Activated CD4-positive, alpha-beta memory T cell treated with anti-CD3 and anti-CD28 coated beads for 36 hours (primary cell): ENCODE measurements around the gene RORB. TPM values are rescaled to one million over a fixed set of nuclear protein-coding genes. Genes with fewer than 3 reads are reported as not detected.

Experiments used
- CTCF ChIA-PET: fragments of 350-600 bp; sonication (Branson Sonifier 250); formaldehyde crosslinking; loops from one replicate; lab custom pipeline; 2021; ENCODE audit warnings: antibody characterized with exemption, inconsistent platforms; lab: Charles Lee
- POLR2A ChIA-PET: fragments of 350-600 bp; sonication (Branson Sonifier 250); formaldehyde crosslinking; loops from one replicate; lab custom pipeline; 2021; ENCODE audit warnings: antibody characterized with exemption; lab: Charles Lee
- DNase-seq: peaks from one replicate; pipeline ENCODE4 v3.0.0-alpha.2; 2020
- H3K27ac Mint-ChIP-seq: one replicate; pipeline ENCODE4 v1.8.0; 2021; ENCODE audit warnings: mixed read lengths
- H3K27me3 Mint-ChIP-seq: one replicate; pipeline ENCODE4 v1.8.0; 2021; ENCODE audit warnings: mixed read lengths
- H3K36me3 Mint-ChIP-seq: one replicate; pipeline ENCODE4 v1.8.0; 2021; ENCODE audit warnings: mixed read lengths
- H3K4me1 Mint-ChIP-seq: one replicate; pipeline ENCODE4 v1.8.0; 2021; ENCODE audit warnings: low read depth, mixed read lengths
- H3K4me3 Mint-ChIP-seq: one replicate; pipeline ENCODE4 v1.8.0; 2021; ENCODE audit warnings: mild to moderate bottlenecking, mixed read lengths
- H3K9me3 Mint-ChIP-seq: one replicate; pipeline ENCODE4 v1.8.0; 2021; ENCODE audit warnings: mixed read lengths
- intact Hi-C: fragments of 100-400 bp; cut with micrococcal nuclease; formaldehyde crosslinking; loops from one replicate; pipeline ENCODE4 v1.15.1; 2023
- total RNA-seq, 2 experiments: library from RNA; stranded (reverse); gene quantifications; one replicate each; pipeline ENCODE4 v1.2.3, GENCODE V29; 2021

Gene RORB
- total RNA-seq, 2 experiments from 2014 or later = 0.02 to 0.07 TPM

DNA sequence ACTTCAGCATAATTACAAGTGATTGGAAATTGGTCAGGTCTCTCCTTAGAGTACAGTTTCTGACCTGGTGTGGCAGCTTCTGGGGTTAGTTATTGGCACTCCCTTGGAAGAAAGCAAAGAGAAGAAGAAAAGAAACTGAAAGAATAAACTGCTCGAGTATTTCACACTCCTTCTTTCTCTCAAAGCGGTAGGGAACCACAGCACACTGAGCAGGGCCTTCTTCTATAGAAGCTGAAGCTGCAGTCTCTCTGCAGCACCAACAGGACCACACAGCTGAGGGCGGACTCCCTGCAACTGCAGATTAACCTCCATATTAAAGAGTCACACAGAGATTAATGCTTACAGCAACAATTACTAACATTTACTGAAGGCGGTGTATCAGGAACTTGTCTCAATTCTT lies 238.6 kb downstream of the RORB start:
- Mint-ChIP-seq H3K4me1 (no peaks in the 10 kb centered on the region), H3K27ac (no peak overlapping the region), H3K27me3 (no peaks in the 10 kb centered on the region), H3K36me3 (no peaks in the 10 kb centered on the region), H3K4me3 (no peak overlapping the region), H3K9me3 (no peaks in the 10 kb centered on the region)
- no peak for DNase-seq
- POLR2A ChIA-PET = no interaction called here
- CTCF ChIA-PET = no interaction called here
- intact Hi-C loops = no loop called here

DNA sequence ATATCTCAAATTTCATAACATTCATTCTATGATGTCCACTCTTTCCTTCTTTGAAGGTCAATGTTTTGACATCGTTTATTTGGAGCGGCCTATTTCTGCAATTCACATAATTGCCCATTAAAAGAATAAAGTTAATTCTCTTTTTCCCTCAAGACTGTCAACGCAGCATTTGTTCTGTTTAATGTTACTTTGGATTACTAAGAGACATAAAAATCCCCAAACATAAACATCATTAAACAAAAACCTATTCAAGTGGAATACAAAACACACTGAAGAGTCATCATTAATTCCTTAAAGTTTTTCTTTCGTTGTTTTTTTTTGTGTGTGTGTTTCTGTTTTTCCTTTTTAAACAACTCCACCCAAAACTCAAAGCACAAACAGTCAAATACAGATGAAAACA lies 239.5 kb downstream of the RORB start:
- intact Hi-C loops = no loop called here
- no peak for DNase-seq
- CTCF ChIA-PET = no interaction called here
- no peaks in the 10 kb centered on the region for H3K36me3 Mint-ChIP-seq
- POLR2A ChIA-PET = no interaction called here
- no peaks in the 10 kb centered on the region for H3K9me3 Mint-ChIP-seq
- no peaks in the 10 kb centered on the region for H3K27me3 Mint-ChIP-seq
- no peak overlapping the region for H3K27ac Mint-ChIP-seq
- H3K4me1 Mint-ChIP-seq = no peaks in the 10 kb centered on the region
- no peak overlapping the region for H3K4me3 Mint-ChIP-seq

DNA sequence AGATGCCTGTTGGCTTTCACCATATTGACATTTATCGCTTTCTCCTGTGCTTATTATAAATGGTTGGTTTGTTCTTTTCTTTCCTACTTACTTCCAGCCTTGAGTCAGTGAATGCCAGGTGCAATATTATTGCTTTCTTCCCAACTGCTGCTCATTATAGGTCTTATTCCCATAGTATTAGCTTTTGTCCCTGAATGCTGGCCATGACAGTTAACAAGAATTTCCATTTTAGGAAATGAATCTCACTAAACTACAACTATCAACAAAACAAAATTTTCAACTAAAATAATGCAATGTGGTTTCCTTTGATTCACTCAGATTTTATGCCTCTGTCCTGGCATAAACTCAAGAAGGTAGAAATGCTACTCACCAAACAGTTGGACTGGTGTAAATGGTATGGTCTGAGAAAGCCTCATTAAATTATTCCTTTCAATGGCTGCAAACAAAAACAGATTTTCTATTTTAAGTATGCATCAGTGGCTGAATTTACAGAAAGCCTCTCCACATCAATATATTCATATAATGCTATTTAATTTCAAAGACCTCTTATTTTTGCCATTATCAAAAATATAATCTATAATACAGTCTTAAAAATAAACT lies 245.2 kb downstream of the RORB start:
- H3K27me3 Mint-ChIP-seq = peaks cover 20% of the 10 kb centered on the region
- CTCF ChIA-PET = no interaction called here
- DNase-seq = no peak
- no peaks in the 10 kb centered on the region for H3K36me3 Mint-ChIP-seq
- no peaks in the 10 kb centered on the region for H3K9me3 Mint-ChIP-seq
- no peaks in the 10 kb centered on the region for H3K4me1 Mint-ChIP-seq
- POLR2A ChIA-PET = no interaction called here
- H3K4me3 Mint-ChIP-seq = no peak overlapping the region
- H3K27ac Mint-ChIP-seq = no peak overlapping the region
- intact Hi-C loops = loop anchor here (10.0 kb wide), 2 partner anchors 167 to 1537 kb away; no protein-coding TSS in a partner anchor
